SH-SY5Y (cell line): ENCODE data around the gene KCNQ5.

Source experiments
- GATA2 ChIP-seq: IDR thresholded peaks from 2 replicates; pipeline ENCODE4 v1.6.1; 2011; ENCODE audit warnings: mild to moderate bottlenecking, low read depth, low read length
- GATA3 ChIP-seq: IDR thresholded peaks from 2 replicates; pipeline ENCODE4 v1.6.1; 2011; ENCODE audit warnings: low read depth, mild to moderate bottlenecking, low read length, moderate library complexity

- TF ChIP-seq GATA2 (no peak), GATA3 (no peak)
Measured at GRCh38 chr6:72816022-72816421, 194.2 kb downstream of the KCNQ5 start.
